ENCODE measurements around the gene CACNA1A. TPM values are rescaled to one million over a fixed set of nuclear protein-coding genes. Genes with fewer than 3 reads are reported as not detected.

CACNA1A gene
- total and polyA plus RNA-seq, 2 of the 13 experiments (the other 11 are each of a cell fraction or from before 2014, with no cell fraction given), result not detected

DNA sequence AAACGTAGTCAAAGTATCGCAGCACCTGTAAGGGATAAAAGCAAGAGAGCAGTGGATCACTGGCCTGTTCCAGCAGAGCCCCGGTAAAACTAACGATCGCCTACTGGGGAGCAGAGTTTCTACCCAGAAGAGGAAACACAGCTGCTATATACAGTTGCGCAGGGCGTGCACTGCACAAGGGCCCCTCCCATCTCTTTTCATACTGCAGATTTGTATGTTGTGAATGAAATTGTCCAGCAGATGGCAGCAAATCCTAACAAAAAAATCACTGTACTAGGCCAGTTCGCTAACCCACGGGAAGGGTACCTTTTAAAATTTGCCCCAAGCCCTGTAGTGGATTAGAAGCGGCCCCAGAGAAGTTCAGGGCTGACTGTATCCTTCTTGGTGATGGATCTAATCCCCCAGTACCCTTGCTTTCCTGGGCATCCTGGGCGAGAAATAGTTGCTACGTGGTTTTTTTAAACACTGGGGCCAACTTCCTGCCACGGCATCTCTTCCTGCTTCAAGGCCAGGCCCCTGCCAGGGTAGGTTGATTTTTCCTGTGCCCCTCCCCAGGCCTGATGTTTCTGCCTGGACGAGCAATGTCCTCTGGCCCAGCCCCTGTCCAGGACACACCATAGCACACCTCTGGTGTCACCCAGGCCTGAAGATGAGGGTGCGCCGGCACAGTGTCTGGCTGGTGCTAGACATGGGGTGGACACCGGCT is 229.0 kb downstream of the CACNA1A start (continued):
- TF ChIP-seq ZNF501 (CRISPR knock-in tag; IDR thresholded peaks at IDR 0.05) (0 out of 2 replicates have a peak, but pooled peaks have one; percentile 19), ADNP (CRISPR knock-in tag; IDR thresholded peaks at IDR 0.05) (peak; percentile 78; the same call in 1 of the 2 replicates), THAP11 (CRISPR knock-in tag; IDR thresholded peaks at IDR 0.05) (0 out of 2 replicates have a peak, but pooled peaks have one; percentile 28), MTA3 (CRISPR knock-in tag; IDR thresholded peaks at IDR 0.05) (no peak), ZFY (CRISPR knock-in tag; IDR thresholded peaks at IDR 0.05) (peak; percentile 29; the same call in 1 of the 2 replicates), RCOR2 (CRISPR knock-in tag; IDR thresholded peaks at IDR 0.05) (peak; percentile 75; the same call in 1 of the 2 replicates)
- TF ChIP-seq, protein P1, sequence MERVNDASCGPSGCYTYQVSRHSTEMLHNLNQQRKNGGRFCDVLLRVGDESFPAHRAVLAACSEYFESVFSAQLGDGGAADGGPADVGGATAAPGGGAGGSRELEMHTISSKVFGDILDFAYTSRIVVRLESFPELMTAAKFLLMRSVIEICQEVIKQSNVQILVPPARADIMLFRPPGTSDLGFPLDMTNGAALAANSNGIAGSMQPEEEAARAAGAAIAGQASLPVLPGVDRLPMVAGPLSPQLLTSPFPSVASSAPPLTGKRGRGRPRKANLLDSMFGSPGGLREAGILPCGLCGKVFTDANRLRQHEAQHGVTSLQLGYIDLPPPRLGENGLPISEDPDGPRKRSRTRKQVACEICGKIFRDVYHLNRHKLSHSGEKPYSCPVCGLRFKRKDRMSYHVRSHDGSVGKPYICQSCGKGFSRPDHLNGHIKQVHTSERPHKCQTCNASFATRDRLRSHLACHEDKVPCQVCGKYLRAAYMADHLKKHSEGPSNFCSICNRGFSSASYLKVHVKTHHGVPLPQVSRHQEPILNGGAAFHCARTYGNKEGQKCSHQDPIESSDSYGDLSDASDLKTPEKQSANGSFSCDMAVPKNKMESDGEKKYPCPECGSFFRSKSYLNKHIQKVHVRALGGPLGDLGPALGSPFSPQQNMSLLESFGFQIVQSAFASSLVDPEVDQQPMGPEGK (CRISPR knock-in tag; IDR thresholded peaks at IDR 0.05), result peak; percentile 17; the same call in 1 of the 2 replicates
- TF ChIP-seq, protein P2, sequence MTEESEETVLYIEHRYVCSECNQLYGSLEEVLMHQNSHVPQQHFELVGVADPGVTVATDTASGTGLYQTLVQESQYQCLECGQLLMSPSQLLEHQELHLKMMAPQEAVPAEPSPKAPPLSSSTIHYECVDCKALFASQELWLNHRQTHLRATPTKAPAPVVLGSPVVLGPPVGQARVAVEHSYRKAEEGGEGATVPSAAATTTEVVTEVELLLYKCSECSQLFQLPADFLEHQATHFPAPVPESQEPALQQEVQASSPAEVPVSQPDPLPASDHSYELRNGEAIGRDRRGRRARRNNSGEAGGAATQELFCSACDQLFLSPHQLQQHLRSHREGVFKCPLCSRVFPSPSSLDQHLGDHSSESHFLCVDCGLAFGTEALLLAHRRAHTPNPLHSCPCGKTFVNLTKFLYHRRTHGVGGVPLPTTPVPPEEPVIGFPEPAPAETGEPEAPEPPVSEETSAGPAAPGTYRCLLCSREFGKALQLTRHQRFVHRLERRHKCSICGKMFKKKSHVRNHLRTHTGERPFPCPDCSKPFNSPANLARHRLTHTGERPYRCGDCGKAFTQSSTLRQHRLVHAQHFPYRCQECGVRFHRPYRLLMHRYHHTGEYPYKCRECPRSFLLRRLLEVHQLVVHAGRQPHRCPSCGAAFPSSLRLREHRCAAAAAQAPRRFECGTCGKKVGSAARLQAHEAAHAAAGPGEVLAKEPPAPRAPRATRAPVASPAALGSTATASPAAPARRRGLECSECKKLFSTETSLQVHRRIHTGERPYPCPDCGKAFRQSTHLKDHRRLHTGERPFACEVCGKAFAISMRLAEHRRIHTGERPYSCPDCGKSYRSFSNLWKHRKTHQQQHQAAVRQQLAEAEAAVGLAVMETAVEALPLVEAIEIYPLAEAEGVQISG (CRISPR knock-in tag; IDR thresholded peaks at IDR 0.05), result 0 out of 2 replicates have a peak, but pooled peaks have one; percentile 21

Data from HepG2 (cell line).